Left kidney (tissue), 8 donors: ENCODE data around the gene TRPC5OS. TPM values are rescaled to one million over a fixed set of nuclear protein-coding genes. Genes with fewer than 3 reads are reported as not detected.
A peak's percentile ranks its signal among the peaks of the same experiment; 100 is the strongest.

Source experiments
- DNase-seq: peaks from one replicate; pipeline ENCODE4 v3.0.0-alpha.2; 2013
- long read RNA-seq, 8 donors: transcript quantifications; one replicate each; lab custom pipeline, GENCODE V29; 2026
- polyA plus RNA-seq: library from polyadenylated mRNA; unstranded; fragments of 120-200 nt; gene quantifications from one replicate; pipeline ENCODE4 v1.2.1, GENCODE V29; 2013; ENCODE audit not compliant: insufficient read length

The TRPC5OS gene
- polyA plus RNA-seq = 0.13 TPM
- long read RNA-seq, donor 1 = 0 reads
- long read RNA-seq, donor 2 = 0 reads
- long read RNA-seq, donor 3 = 0 reads
- long read RNA-seq, donor 4 = 0 reads
- long read RNA-seq, donor 5 = 0 reads
- long read RNA-seq, donor 6 = 0 reads
- long read RNA-seq, donor 7 = 0 reads
- long read RNA-seq, donor 8 = 0 reads

DNA sequence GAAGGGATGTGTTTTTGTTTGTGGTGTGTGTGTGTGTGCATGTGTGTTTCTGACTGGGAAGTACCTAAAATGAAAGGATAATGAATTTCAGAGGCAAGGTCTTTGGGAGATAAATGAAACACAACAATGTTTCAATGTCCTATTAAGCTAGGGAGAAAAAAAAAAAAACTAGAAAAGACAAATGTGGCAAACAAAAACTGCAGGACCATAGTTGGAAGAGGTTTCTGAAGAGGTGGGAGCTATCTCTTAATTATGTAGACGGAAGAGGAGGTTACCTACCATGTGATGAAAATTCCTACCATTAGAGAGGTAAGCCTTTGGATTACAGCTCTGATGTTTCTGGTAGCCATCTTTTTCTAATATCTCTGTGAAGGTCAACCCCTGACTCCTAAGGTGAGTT is at the start of gene TRPC5OS:
TRPC5OS (plus strand) TSS at position 301 of the 400 bp plus-strand sequence. CDS start 25,669 bp downstream, outside the sequence.
- DNase-seq = no peak

DNA sequence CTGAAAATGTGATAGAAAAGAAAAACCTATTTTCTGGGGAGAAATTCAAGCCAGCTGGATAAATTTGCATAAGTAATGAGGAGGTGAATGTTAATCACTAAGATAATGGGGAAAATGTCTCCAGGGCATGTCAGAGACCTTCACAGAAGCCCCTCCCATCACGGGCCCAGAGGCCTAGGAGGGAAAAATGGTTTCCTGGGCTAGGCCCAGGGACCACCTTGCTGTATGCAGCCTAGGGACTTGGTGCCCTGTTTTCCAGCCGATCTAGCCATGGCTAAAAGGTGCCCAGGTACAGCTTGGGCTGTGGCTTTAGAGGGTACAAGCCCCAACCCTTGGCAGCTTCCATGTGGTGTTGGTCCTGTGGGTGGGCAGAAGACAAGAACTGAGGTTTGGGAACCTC is 46.6 kb upstream of the TRPC5OS start:
- DNase-seq = no peak

DNA sequence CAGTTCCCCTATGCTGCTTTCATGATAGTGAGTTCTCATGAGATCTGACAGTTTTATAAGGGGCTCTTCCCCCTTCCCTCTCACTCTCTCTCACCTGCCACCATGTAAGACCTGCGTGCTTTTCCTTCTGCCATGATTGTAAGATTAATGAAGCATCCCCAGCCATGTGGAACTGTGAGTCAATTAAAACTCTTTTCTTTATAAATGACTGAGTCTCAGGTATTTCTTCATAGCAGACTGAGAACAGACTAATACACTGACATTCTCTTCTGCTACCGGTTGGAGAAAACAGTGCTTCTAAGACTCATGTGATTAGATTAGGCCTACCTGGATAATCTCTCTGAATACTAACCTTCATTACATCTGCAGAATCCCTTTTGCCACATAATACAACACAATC is 45.4 kb upstream of the TRPC5OS start:
- peak; percentile 12 for DNase-seq

DNA sequence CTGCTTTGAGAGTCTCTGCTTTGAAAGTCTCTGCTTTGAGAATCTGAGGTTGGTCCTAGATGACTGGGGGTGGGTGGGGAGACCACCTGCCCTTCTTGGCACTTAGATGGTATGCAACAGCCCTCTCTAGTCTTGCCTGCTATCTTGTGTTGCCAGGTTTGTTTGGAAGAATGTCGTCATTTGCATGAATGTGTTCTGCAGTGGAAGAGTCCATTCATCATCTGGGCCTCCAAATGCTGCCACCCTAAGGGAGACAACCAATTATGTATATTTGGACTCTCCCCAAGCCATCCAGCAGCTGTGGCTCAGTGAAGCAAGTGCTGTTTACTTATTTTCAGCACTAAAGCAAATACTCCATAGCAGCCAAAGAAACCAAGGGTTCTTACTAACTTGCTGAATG is 44.6 kb upstream of the TRPC5OS start:
- no peak for DNase-seq

DNA sequence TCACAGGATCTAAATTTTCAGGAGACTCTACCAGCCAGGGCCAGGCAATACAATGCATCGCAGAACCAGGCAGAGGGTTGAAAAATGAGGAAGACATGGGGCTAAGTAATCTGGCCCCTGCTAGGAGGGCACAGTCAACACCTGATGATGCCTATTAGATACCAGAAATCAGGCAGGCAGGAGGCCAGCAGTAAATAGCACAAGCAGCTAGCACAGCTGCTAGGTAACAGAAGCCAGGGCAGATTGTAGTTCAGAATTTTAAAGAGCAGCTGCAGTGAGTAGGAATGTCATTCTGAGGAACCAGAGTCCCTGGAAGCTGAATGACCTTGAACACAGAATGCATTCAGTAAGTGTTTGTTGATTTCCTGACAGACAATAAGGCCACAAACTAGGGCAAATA is 38.8 kb upstream of the TRPC5OS start:
- DNase-seq = no peak

DNA sequence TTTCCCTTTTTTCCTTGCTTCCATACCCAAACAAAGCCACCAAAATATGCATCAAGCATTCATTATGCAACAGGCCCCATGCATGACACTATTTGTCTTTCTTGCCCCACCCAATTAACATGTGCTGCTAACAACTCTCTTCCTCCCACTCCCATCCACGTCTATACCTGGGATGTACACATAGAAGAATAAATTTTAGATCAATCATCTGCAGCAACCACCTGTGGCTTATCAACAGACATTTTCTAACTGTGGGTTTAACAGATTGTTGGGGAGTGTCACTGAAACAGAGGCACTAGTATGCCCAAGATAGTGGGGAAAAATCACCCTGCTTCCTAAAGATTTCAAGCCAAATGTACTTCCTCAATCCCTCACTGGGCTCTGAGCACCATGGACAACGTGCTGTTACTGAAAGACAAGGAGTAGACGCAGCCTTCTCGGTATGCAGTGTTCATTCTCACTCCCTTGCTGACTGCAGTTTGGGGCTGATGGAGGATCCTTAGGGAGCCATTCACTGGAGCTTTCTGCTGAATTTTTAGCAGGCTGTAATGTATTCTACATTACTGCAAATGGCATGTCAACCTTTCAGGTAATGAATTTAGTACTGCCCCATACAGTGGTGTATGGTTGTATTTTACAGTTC is 28.4 kb upstream of the TRPC5OS start:
- no peak for DNase-seq

DNA sequence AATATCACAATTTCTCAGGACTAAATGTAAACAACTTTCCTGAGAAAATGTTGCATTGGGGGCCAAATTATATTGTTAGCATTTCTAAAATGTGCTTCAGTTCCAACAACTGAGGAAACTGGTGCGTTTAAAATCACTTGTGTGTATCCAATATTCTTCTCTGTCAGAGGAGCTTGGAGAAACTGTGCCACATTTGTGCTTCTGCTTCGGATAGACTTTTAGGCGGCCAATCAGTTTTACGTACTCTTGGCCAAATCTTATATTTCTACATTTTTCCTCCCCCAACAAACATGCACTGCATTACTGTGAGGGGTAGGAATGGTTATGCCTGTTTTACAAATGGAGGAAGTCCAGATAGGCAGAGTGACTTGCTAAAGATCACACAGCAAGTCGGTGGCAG is 27.4 kb upstream of the TRPC5OS start:
- DNase-seq = no peak

DNA sequence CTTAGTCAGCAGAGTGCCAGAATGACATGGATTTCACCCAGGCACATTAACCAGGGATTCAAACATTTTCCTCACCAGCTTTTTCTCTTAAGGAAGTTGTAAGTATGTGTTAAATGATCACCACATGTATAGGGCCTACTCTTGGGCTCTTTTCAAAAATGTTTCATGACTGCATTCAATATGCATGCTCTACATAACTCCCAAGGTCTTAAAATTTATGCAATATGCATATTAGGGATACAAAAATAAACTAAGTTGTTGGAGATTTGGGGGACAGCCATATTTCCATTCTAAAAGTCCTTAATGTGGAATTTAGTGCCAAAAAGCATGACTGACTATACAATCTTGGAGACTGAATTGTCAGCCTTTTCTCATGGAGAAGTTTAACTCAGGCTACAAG is 25.0 kb upstream of the TRPC5OS start:
- no peak for DNase-seq

DNA sequence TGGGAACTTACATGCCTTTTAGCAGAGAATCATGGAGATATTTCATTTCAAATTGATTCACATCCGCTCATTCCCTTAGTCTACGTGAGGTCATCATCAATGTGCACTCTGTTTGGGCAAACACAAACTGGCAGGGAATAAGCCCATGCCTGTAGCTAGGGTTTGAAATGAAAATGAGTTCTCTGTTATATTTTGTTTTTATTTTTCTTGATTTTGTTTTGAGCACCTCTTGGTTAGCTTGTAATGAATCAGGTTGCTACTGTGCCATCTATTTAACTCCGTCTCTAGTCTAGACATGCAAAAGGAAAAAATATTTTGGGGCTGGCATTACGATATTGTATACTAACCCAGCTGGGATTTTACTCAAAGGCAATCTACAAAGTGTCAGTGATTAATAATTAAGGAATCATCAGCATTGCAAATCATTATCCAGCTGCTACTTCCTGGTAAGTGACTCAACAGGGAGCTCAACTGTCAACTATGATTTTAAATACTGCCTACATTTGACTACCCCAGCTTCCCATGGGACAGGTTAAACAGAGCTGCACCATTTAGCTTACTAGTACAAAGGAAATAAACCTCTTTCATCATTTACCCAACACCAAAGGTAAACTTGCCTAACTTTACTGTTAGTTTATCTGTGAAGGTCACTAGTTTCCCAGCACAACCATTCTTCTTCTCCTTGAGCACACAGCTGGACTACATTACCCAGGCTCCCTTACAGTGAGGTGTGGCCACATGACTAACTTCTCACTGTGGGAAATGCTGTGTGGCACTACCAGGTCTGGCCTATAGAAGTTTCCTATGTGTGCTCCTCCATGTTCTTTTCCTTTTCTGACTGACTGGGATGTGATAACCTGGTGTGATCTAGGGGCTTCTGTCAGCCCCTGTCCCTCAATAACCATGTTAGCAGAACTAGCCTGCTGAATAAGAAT is 21.2 kb upstream of the TRPC5OS start:
- no peak for DNase-seq

DNA sequence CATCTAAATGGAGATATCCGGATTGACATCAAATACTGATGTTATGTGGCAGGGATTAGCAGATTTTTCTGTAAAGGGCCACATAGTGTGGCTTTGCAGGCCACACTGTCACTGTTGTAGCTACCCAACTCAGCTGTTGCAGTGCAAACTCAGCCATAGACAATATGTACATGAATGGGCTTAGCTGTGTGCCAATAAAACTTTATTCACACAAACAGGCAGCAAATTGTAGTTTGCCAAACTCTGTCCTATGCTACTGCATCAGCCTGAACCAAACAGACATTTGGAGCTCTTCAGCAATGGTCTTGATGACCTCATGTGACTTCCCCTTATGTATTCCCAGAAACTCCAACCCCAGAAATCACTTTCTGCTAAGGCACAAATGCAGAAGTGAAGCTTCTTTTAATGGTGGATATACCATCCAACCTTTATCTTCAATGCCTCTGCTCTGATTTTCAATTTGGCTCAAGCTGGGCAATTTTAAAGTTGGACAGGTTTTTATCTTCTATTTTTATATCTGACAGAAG is 18.4 kb upstream of the TRPC5OS start:
- no peak for DNase-seq

DNA sequence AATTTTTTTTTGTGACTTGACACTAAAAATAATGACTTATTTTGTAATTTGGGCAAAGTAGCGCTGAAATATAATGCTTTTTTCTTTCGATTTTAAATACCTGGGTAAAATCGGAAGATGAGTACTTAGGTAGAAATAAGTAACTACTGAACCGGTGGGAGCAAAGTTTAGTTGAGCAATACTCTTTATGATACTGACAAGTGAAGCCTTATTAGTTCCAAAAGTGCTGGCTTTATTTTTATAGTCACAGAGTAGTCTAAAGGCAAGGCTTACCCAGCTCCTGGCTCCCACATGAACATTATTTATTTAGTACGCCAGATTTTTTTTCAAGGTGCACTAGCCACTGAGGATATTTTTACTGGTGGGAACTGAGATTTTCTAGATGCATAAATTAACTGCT is 14.4 kb upstream of the TRPC5OS start:
- DNase-seq = no peak

DNA sequence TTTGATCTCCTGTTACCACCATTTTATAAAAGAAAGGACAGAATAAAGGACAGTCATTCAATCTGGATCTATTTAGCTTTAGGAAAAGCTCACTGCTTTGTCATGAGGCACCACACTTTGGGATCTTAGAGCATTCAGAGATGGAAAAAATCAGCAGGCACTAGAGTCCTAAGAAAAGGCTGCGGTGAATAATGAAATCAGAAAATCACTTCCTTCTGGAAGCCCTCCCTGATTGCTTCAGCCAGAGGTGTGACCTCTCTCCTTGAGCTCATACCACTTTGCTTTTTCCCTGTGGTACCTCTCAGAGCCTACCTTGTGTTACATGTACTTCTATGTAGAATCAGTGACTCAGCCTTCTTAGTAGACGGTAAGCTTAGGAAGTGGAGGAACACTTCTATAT is 8.7 kb upstream of the TRPC5OS start:
- DNase-seq = no peak

DNA sequence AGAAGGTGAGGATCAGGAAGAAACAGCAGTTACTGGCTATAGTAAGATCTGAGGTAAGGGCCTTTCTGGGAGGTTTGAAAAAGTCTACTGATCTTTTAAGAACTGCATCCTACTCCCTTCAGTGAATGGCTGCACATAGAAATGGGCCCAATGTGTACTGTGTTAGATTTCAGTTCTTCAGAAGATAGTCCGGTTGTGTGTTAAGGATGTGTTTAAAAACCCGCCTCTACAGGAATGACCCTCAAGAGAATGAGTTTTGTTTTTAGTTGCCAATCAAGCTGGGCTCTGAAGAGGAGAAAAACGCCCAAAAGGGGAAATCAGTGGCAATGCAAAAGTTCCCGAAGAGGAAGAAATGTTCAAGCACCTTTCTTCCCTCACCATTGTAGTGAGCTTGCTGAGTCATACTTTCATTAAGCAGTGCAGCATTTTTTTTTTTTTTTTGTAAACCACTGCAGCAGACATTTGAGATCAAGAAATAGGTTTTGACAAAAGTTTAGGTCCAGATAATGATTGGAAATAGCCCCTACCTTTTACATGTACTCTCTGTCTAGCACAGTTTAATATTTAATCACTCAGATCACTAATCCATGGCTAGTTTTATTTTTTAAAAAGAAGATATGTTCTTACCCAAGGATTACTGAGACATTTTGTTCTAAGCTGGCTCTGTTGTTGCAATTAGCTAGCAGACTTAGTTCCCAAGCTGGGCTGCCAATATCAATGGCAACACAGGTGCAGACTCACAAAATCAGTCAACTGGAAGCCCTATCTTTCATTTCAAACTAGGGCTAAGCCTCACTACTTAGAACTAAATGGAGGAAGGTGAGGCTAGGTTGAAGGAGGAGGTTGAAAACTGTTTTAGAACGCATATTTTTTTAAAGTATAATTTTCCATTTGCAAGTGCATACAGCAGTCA is 7.0 kb upstream of the TRPC5OS start:
- peak; percentile 3 for DNase-seq

DNA sequence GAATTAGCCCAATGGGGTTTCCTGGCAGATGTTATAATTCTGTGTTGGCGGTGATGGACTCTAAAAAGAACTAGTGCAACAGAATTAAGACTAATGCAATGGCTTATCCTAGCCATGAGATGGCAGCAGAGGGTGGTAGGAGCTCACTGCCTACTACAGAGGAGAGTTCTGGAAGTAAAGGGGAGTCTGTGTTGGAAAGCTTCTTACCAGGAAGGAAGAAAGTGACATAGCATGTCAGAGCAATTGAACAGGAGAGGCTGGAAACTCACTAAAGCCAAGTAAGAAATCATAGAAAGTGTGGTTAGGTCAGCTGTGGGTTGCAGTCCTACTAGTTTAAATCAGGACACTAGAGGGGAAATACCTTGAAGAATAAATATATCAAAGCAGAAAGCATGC is 6.3 kb upstream of the TRPC5OS start:
- peak; percentile 52 for DNase-seq

DNA sequence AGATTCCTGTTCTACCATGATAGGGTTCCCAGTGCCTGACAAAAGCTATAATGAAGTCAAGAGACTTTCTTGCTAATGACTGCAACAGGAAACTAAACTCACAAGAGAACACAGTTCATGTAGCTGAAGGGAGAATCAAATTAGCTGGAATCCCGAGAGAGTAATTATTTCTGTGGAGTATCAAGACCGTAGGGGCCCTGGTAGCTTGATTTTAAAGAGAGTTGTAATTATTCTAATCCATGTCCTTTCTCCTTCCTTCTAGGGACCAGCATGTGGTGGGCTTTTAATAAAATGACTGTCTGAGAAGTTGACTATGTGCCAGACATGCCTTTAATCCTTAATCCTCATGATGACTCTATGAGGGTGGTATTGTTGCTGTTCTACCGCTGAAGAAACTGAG is 1.7 kb upstream of the TRPC5OS start:
- no peak for DNase-seq

DNA sequence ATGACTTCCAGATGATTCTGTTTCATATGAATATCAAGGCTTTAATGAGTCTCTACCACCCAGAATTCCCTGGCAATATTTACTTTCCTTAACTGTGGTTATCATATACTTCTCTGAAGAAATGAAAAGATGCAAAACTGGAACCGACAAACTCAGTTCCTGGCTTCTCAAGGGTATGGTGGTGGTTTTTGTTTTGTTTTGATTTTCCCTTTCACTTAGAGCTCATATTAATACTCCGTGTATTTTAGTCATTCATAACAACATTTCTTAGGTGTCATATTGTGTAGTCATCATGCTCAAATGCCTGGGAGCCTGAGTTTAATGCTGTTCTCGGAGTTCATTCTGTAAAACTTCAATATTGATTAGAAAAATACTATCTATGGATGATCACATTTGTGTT is 665 bp downstream of the TRPC5OS start:
- no peak for DNase-seq

DNA sequence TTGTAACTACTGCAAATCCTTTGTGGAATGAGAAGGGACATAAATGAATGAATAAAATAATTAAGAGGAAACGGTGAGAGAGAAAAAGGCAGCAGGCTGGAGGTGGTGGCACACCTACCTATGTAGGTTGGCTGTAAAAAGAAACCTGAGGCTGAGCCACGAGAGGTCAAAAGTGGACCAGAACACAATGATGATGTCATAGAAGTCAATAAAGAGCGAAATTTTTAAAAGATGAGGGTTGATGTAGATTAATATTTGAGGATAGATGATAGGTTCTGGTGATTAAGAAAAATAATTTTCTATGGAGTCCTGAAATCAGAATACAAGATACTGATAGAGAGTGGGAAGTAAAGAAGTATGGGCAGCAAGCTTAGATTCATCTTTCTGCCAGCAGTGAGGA is 1.7 kb downstream of the TRPC5OS start:
- no peak for DNase-seq

DNA sequence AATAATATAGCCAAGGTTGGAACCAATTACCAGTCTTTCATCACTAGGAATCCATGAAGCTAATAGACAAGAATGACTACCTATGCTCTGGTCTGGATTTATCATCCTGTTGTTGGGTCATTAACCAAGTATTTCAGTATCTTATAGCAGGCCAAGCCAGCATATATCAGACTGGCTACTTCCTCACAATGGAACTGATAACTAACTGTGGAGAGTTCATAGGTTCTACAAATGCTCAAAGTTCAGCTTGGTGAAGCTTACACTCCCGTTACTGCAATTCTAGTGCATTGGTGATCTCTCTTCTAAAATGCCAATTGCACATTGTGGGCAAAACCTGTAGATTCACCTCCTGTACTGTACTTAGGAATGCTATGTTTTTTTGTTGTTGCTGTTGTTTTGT is 4.8 kb downstream of the TRPC5OS start:
- DNase-seq = no peak

DNA sequence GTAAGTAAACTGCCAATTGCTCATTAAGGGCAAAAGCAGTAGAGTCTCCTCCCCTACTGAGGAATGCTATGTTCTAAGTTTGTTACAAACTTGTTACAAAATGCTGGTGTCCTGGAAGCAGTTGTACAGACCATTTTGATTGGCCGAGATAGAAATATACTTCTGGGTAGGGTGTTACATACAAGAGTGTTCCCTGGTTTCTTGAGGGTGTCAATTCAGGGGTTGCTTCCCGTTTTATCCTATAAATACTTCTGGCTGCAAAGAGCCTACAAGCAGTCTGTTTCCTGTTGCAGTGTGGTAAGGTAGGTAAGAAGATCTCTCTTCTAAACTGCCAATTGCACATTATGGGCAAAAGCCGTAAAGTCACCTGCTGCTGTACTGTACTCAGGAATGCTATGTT is 5.7 kb downstream of the TRPC5OS start:
- DNase-seq = no peak

DNA sequence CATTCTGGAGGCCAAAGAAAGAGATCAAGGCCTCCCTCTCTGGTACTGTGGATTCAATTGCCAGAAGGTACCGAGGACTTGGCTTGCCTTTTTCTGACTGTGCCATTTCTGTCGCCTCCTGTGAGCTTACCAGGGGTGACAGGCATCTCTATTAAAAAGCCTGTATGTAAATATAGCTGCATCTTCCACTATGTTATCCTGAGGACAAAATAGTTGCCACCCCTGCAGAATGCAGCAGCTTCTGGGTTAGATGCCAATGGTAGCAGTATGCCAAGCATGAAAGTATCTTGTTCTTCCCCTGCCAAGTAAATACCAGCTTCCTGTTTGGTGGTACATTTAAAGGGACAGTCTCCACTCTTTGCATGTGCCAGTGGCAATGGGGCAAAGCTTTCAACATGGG is 10.7 kb downstream of the TRPC5OS start:
- DNase-seq = no peak

DNA sequence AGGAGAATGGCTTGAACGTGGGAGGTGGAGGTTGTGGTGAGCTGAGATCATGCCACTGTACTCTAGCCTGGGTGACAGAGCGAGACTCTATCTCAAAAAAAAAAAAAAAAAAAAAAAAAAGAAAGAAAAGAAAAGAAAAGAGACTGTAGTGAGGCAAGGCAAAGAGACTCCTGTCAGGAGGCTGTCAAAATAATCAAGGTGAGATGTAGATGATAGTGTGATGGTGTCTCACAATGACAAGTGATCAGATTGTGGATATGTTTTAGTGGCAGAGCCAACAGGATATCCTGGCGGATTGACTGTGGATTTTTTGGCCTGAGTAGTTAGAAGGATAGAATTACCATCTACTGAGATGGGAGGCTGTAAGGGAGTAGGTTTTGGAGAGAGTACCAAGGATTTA is 12.6 kb downstream of the TRPC5OS start:
- no peak for DNase-seq

DNA sequence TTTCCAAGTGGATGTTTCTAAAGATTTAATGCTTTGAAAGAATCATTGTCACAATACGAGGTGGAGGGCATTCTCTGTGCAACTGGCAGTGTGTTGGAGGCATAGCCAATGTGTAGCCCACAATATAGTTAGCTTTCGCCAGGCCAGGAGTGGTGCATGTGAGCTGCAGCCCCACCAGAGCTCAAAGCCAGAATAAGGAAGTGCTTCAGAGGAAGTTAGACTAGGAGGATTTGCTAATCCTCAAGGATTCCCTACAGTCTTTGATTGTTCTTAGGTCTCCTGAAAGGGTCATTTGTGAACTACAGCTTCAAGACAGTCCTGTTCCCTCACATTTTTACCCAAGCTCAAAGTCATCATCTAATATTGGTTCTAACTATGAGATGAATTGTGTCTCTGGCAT is 16.4 kb downstream of the TRPC5OS start:
- DNase-seq = no peak
